Amniotic epithelial cell (primary cell): ENCODE data around the gene MAPK8IP3.

Experiments
- DNase-seq: peaks from one replicate; pipeline ENCODE4 v3.0.0-alpha.2; 2010; ENCODE audit warnings: low read depth

The MAPK8IP3 gene

GRCh38 chr16:1763521-1764511 lies 57.8 kb downstream of the MAPK8IP3 start:
- DNase-seq: peak; percentile 47

GRCh38 chr16:1764971-1765370 lies 59.0 kb downstream of the MAPK8IP3 start:
- DNase-seq: no peak

- no peak for DNase-seq
These were observed 59.8 kb downstream of the MAPK8IP3 start for GRCh38 chr16:1765826-1766225.

- no peak for DNase-seq
These were observed 60.2 kb downstream of the MAPK8IP3 start for GRCh38 chr16:1766231-1766630.

- no peak for DNase-seq
These were observed 60.7 kb downstream of the MAPK8IP3 start for GRCh38 chr16:1766701-1767100.

GRCh38 chr16:1767116-1767994 lies 61.4 kb downstream of the MAPK8IP3 start:
- no peak for DNase-seq

- DNase-seq: no peak
These were observed 62.2 kb downstream of the MAPK8IP3 start for GRCh38 chr16:1768061-1768766.

- DNase-seq: no peak
These were observed 62.9 kb downstream of the MAPK8IP3 start for GRCh38 chr16:1768767-1769401.

GRCh38 chr16:1769402-1770300 lies 63.7 kb downstream of the MAPK8IP3 start:
- DNase-seq: no peak

- DNase-seq: peak; percentile 62
These were observed 64.6 kb downstream of the MAPK8IP3 start for GRCh38 chr16:1770328-1771187.

- peak; percentile 64 for DNase-seq
These were observed 65.3 kb downstream of the MAPK8IP3 start, which contains the start of gene NME3 for GRCh38 chr16:1771188-1771863. NME3 (minus strand) TSS chr16:1771543; CDS start chr16:1771534, 9 bp downstream.

- DNase-seq: no peak
These were observed 65.9 kb downstream of the MAPK8IP3 start for GRCh38 chr16:1771864-1772361.

- DNase-seq: peak; percentile 32
These were observed 66.4 kb downstream of the MAPK8IP3 start, which contains the start of gene EME2 for GRCh38 chr16:1772362-1772907. EME2 (plus strand) TSS chr16:1772810; CDS start chr16:1773228, 418 bp downstream.

GRCh38 chr16:1772908-1773702 lies 67.1 kb downstream of the MAPK8IP3 start, which contains the start of gene MRPS34:
MRPS34 (minus strand) TSS chr16:1773134; CDS start chr16:1773119, 15 bp downstream.
- DNase-seq: peak; percentile 77

- DNase-seq: peak; percentile 63
These were observed 67.9 kb downstream of the MAPK8IP3 start for GRCh38 chr16:1773703-1774447.

GRCh38 chr16:1774448-1774780 lies 68.4 kb downstream of the MAPK8IP3 start:
- DNase-seq: no peak
